Lower leg skin (tissue), 3 donors: ENCODE results near the gene GMPR.

Experiments used
- POLR2A ChIP-seq, 2 donors: fragments of 450-650 bp; IDR thresholded peaks; one replicate each; pipeline ENCODE4 v1.6.1; 2016 to 2017; ENCODE audit warnings: antibody characterized with exemption in 2 of 2, mild to moderate bottlenecking in 1 of 2, moderate library complexity in 1 of 2
- TF ChIP-seq, protein P1 (sequence below), 3 donors: fragments of 450-650 bp; IDR thresholded peaks; one replicate each; pipeline ENCODE4 v1.5.1; 2016; ENCODE audit warnings: antibody characterized with exemption in 3 of 3, mild to moderate bottlenecking in 3 of 3, moderate library complexity in 2 of 3

GRCh38 chr6:16224409-16224808 is 14.0 kb upstream of the GMPR start:
- TF ChIP-seq, protein P1, sequence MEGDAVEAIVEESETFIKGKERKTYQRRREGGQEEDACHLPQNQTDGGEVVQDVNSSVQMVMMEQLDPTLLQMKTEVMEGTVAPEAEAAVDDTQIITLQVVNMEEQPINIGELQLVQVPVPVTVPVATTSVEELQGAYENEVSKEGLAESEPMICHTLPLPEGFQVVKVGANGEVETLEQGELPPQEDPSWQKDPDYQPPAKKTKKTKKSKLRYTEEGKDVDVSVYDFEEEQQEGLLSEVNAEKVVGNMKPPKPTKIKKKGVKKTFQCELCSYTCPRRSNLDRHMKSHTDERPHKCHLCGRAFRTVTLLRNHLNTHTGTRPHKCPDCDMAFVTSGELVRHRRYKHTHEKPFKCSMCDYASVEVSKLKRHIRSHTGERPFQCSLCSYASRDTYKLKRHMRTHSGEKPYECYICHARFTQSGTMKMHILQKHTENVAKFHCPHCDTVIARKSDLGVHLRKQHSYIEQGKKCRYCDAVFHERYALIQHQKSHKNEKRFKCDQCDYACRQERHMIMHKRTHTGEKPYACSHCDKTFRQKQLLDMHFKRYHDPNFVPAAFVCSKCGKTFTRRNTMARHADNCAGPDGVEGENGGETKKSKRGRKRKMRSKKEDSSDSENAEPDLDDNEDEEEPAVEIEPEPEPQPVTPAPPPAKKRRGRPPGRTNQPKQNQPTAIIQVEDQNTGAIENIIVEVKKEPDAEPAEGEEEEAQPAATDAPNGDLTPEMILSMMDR (IDR thresholded peaks at IDR 0.05): no peak
- TF ChIP-seq POLR2A (IDR thresholded peaks at IDR 0.05): no peak
